K562 (cell line): Measurements from ENCODE around the gene KPNA1. TPM values are rescaled to one million over a fixed set of nuclear protein-coding genes. Genes with fewer than 3 reads are reported as not detected.

ENCODE experiments used
- ATF7 ChIP-seq: fragments of 450-650 bp; IDR thresholded peaks from 2 replicates; pipeline ENCODE4 v1.7.1; 2014; ENCODE audit warnings: mild to moderate bottlenecking, moderate library complexity
- CBFA2T3 ChIP-seq: fragments of 450-650 bp; IDR thresholded peaks from 2 replicates; pipeline ENCODE4 v1.6.1; 2017
- CHD2 ChIP-seq: IDR thresholded peaks from 2 replicates; pipeline ENCODE4 v1.6.1; 2011; ENCODE audit warnings: low read depth, low read length
- GATAD2B ChIP-seq: fragments of 450-650 bp; IDR thresholded peaks from 2 replicates; pipeline ENCODE4 v1.6.1; 2017; ENCODE audit warnings: mild to moderate bottlenecking, borderline replicate concordance
- HOXB6 ChIP-seq: fragments of 250-450 bp; sonication (Bioruptor Pico); IDR thresholded peaks from 2 replicates; pipeline ENCODE4 v1.5.1; 2022; ENCODE audit warnings: mild to moderate bottlenecking, borderline replicate concordance
- KAT8 ChIP-seq: fragments of 450-650 bp; IDR thresholded peaks from 2 replicates; pipeline ENCODE4 v1.6.1; 2016; ENCODE audit warnings: low read depth, mild to moderate bottlenecking
- MCM3 ChIP-seq: fragments of 450-650 bp; IDR thresholded peaks from 2 replicates; pipeline ENCODE4 v1.6.1; 2016
- MCM7 ChIP-seq, 2 experiments: fragments of 450-650 bp; IDR thresholded peaks; 2 replicates each; pipeline ENCODE4 v1.6.1; 2016 to 2018
- MED1 ChIP-seq: sonication (generic); formaldehyde crosslinking; IDR thresholded peaks from 2 replicates; pipeline ENCODE4 v1.8.1; 2023; ENCODE audit warnings: missing genetic modification reagents, borderline replicate concordance
- NR3C1 ChIP-seq: sonication (generic); formaldehyde crosslinking; IDR thresholded peaks from 2 replicates; pipeline ENCODE4 v1.8.1; 2022; ENCODE audit warnings: missing genetic modification reagents
- POLR2A ChIP-seq: fragments of 450-650 bp; conservative IDR thresholded peaks from 2 replicates; pipeline ENCODE4 v1.6.1; 2016
- PRMT5 ChIP-seq: sonication (generic); formaldehyde crosslinking; IDR thresholded peaks from 2 replicates; pipeline ENCODE4 v1.5.0; 2020; ENCODE audit warnings: missing genetic modification reagents
- SMAD3 ChIP-seq: fragments of 450-650 bp; formaldehyde crosslinking; conservative IDR thresholded peaks from 2 replicates; pipeline ENCODE4 v1.4.0; 2020; ENCODE audit warnings: mild to moderate bottlenecking
- STAT5A ChIP-seq: IDR thresholded peaks from 2 replicates; pipeline ENCODE4 v1.6.1; 2012; ENCODE audit warnings: low read length, inconsistent platforms, borderline replicate concordance
- SUPT5H ChIP-seq: fragments of 450-650 bp; IDR thresholded peaks from 2 replicates; pipeline ENCODE4 v1.6.1; 2016
- ZBTB8A ChIP-seq: fragments of 450-650 bp; IDR thresholded peaks from 2 replicates; pipeline ENCODE4 v1.6.1; 2018; ENCODE audit warnings: mild to moderate bottlenecking, moderate library complexity; ENCODE audit not compliant: partially characterized antibody
- ZNF583 ChIP-seq: fragments of 250-450 bp; sonication (Bioruptor Pico); IDR thresholded peaks from 2 replicates; pipeline ENCODE4 v1.4.0; 2020
- ZSCAN32 ChIP-seq: fragments of 450-650 bp; formaldehyde crosslinking; IDR thresholded peaks from 2 replicates; pipeline ENCODE4 v1.4.0; 2020; ENCODE audit warnings: mild to moderate bottlenecking, moderate library complexity
- polyA plus RNA-seq, 8 experiments: library from polyadenylated mRNA; depleted of rRNA in 4 of 8; stranded (reverse) in 5 of 8; unstranded in 3 of 8; fragments of >200 nt; fragmentation: Nextera tagmentation in 2 of 8; fragmentation: Illumina TruSeq in 1 of 8; extraction: Ambion mirVana in 2 of 8; extraction: Trizol in 1 of 8; gene quantifications; 2 replicates each; pipeline versions ENCODE4 v1.2.1 to v1.2.3, GENCODE V29; 2011 to 2014; ENCODE audit warnings: inconsistent platforms in 1 of 8, missing spikeins in 1 of 8
- total RNA-seq, 7 experiments: library from RNA; depleted of rRNA in 6 of 7; stranded (reverse); fragments of >200 nt in 6 of 7; fragmentation: Illumina TruSeq in 2 of 7; extraction: Trizol in 2 of 7; gene quantifications; 2 replicates each; pipeline versions ENCODE4 v1.2.1 to v1.2.3, GENCODE V29; 2011 to 2021; ENCODE audit warnings: low replicate concordance in 1 of 7
- TF ChIP-seq, protein P1 (sequence below): fragments of 450-650 bp; IDR thresholded peaks from 2 replicates; pipeline ENCODE4 v1.6.1; 2018; ENCODE audit warnings: mild to moderate bottlenecking, low read depth; ENCODE audit not compliant: partially characterized antibody
- TF ChIP-seq, protein P2 (sequence below): IDR thresholded peaks from 3 replicates; pipeline ENCODE4 v1.6.1; 2011; ENCODE audit warnings: borderline replicate concordance, mild to moderate bottlenecking; ENCODE audit not compliant: insufficient read length, insufficient read depth
- TF ChIP-seq, protein P3 (sequence below): fragments of 450-650 bp; IDR thresholded peaks from 2 replicates; pipeline ENCODE4 v1.6.1; 2016; ENCODE audit warnings: low read depth

The KPNA1 gene
- total and polyA plus RNA-seq, 9 of the 15 experiments (the other 6 are each of a cell fraction or from before 2014, with no cell fraction given), result 9.3 to 53.8 (median 33.5) TPM

DNA sequence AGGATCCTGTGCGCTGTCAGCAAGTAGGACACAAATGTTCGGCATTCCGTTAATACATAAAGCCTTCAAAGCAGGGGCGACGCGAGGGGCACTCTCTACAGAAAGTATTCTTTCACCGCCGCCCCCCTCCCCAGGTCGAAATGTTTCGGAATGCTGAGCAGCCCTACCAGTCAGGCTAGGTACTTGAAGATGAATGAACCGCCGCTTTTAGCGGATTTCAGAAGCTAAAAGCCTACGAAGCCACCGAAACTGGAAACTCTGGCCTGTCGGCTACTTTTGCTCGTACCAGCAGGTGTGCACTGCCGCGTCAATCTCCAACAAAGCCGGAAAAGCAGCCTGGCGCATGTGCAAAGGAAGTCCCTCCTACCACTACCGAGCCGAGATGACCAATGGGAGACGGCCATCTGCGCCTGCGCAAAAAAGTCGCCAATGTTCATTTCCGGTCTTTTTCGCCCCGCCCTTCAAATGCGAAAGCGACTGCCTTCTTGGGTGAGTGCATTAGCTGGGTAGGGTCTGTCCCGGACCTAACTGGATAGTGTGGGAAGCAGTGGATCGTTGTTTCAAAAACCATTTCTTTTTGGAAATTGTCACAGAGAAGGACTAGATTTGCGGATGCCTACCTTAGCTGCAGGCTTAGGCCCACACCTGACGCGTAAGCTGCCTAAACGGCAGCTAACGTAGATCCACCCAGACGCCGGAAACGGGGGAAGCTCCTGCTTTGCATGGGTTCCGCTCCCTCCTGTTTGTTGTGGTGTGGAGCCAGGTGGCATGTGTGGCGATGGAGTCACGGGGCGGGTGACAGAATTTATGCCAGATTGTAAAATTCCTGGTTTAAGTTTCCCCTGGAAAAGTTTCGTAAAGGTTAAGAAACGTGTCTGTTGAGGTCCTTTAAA is 98.7 kb downstream of the KPNA1 start, which contains the start of gene WDR5B (continued):
- TF ChIP-seq, protein P1, sequence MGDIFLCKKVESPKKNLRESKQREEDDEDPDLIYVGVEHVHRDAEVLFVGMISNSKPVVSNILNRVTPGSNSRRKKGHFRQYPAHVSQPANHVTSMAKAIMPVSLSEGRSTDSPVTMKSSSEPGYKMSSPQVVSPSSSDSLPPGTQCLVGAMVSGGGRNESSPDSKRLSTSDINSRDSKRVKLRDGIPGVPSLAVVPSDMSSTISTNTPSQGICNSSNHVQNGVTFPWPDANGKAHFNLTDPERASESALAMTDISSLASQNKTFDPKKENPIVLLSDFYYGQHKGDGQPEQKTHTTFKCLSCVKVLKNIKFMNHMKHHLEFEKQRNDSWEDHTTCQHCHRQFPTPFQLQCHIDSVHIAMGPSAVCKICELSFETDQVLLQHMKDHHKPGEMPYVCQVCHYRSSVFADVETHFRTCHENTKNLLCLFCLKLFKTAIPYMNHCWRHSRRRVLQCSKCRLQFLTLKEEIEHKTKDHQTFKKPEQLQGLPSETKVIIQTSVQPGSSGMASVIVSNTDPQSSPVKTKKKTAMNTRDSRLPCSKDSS, result no peak
- TF ChIP-seq MCM7 (IDR thresholded peaks at IDR 0.05), result no peak
- TF ChIP-seq, protein P2, sequence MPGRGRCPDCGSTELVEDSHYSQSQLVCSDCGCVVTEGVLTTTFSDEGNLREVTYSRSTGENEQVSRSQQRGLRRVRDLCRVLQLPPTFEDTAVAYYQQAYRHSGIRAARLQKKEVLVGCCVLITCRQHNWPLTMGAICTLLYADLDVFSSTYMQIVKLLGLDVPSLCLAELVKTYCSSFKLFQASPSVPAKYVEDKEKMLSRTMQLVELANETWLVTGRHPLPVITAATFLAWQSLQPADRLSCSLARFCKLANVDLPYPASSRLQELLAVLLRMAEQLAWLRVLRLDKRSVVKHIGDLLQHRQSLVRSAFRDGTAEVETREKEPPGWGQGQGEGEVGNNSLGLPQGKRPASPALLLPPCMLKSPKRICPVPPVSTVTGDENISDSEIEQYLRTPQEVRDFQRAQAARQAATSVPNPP, result no peak
- no peak for TF ChIP-seq NR3C1
- no peak for TF ChIP-seq CBFA2T3
- no peak for TF ChIP-seq HOXB6 (CRISPR knock-in tag)
- TF ChIP-seq ZBTB8A, result no peak
- no peak for TF ChIP-seq CHD2
- TF ChIP-seq PRMT5, result no peak
- no peak for TF ChIP-seq MED1 (CRISPR knock-in tag)
- TF ChIP-seq SUPT5H, result peak; percentile 92
- TF ChIP-seq KAT8, result no peak
- TF ChIP-seq POLR2A, result peak; percentile 96
- no peak for TF ChIP-seq SMAD3 (CRISPR knock-in tag)
- 0 out of 2 replicates have a peak, but pooled peaks have one; percentile 11 for TF ChIP-seq GATAD2B
- no peak for TF ChIP-seq STAT5A
- TF ChIP-seq ATF7, result peak; percentile 75
- TF ChIP-seq MCM3, result no peak
- no peak for TF ChIP-seq ZNF583 (CRISPR knock-in tag)
- TF ChIP-seq, protein P3, sequence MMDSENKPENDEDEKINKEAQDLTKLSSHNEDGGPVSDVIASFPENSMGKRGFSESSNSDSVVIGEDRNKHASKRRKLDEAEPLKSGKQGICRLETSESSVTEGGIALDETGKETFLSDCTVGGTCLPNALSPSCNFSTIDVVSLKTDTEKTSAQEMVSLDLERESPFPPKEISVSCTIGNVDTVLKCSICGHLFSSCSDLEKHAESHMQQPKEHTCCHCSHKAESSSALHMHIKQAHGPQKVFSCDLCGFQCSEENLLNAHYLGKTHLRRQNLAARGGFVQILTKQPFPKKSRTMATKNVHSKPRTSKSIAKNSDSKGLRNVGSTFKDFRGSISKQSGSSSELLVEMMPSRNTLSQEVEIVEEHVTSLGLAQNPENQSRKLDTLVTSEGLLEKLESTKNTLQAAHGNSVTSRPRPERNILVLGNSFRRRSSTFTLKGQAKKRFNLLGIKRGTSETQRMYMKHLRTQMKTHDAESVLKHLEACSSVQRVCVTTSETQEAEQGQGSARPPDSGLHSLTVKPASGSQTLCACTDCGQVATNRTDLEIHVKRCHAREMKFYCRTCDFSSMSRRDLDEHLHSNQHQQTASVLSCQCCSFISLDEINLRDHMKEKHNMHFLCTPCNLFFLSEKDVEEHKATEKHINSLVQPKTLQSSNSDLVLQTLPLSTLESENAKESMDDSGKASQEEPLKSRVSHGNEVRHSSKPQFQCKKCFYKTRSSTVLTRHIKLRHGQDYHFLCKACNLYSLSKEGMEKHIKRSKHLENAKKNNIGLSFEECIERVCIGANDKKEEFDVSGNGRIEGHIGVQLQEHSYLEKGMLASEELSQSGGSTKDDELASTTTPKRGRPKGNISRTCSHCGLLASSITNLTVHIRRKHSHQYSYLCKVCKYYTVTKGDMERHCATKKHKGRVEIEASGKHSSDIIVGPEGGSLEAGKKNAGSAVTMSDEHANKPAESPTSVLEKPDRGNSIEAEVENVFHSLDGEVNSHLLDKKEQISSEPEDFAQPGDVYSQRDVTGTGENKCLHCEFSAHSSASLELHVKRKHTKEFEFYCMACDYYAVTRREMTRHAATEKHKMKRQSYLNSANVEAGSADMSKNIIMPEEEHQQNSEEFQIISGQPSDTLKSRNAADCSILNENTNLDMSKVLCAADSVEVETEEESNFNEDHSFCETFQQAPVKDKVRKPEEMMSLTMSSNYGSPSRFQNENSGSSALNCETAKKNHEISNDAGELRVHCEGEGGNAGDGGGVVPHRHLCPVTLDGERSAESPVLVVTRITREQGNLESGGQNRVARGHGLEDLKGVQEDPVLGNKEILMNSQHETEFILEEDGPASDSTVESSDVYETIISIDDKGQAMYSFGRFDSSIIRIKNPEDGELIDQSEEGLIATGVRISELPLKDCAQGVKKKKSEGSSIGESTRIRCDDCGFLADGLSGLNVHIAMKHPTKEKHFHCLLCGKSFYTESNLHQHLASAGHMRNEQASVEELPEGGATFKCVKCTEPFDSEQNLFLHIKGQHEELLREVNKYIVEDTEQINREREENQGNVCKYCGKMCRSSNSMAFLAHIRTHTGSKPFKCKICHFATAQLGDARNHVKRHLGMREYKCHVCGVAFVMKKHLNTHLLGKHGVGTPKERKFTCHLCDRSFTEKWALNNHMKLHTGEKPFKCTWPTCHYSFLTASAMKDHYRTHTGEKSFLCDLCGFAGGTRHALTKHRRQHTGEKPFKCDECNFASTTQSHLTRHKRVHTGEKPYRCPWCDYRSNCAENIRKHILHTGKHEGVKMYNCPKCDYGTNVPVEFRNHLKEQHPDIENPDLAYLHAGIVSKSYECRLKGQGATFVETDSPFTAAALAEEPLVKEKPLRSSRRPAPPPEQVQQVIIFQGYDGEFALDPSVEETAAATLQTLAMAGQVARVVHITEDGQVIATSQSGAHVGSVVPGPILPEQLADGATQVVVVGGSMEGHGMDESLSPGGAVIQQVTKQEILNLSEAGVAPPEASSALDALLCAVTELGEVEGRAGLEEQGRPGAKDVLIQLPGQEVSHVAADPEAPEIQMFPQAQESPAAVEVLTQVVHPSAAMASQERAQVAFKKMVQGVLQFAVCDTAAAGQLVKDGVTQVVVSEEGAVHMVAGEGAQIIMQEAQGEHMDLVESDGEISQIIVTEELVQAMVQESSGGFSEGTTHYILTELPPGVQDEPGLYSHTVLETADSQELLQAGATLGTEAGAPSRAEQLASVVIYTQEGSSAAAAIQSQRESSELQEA, result no peak
- TF ChIP-seq ZSCAN32, result no peak
